Measurements from ENCODE around the gene CFI.

Gene CFI

DNA sequence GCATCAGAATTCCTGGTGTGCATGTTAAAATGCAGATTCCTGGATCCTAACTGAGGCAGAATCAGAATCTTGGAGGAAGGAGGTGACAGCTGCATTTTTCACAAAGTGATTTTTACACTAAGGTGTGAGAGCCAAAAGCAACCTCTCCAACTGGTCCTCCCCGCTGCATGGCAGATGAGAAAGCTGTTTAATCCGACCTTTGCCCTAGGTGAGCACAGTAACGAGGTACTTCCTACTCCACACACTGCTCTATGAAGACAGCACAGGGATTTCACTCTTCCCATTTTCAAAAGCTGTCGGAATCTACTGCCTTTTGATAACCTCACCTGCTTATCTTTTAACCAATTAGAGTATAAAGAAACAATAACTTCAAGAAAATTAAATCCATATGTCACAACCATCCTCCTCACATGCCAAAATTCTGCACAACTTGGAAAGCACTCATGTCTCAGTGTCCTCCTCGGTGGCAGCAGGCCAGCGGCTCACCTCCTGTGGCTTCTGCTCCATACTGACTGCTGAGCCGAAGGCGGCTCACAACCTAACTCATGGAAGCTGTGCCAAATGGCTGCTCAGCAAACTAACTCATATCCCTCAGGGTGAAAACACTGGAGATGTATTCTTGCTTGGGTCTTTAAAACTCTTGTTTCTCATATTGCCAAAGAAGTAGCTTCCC, 102.1 kb downstream of the CFI start:
- in situ Hi-C loops (cut with MboI; ENCODE audit: low sequenced_read_pairs), result no loop called here

DNA sequence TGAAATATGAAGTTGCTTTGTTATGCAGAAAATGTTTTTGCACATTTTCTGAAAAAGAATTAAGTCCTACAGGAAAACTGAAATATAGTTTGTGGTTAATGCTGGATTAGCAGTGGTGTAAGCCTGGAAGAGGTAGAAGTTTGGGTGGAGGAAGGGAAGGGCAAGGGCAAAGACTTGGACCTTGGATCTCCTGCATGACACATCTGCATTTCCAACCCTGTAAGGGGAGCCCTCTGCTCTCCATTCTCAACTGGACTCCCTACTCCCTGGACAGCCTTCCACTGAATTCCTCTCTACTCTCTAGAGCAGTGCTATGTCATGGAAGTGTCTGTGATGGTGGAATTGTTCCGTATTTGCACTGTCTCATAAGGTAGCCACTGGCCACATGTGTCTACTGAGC, 103.1 kb downstream of the CFI start:
- in situ Hi-C loops (cut with MboI; ENCODE audit: low sequenced_read_pairs), result no loop called here

DNA sequence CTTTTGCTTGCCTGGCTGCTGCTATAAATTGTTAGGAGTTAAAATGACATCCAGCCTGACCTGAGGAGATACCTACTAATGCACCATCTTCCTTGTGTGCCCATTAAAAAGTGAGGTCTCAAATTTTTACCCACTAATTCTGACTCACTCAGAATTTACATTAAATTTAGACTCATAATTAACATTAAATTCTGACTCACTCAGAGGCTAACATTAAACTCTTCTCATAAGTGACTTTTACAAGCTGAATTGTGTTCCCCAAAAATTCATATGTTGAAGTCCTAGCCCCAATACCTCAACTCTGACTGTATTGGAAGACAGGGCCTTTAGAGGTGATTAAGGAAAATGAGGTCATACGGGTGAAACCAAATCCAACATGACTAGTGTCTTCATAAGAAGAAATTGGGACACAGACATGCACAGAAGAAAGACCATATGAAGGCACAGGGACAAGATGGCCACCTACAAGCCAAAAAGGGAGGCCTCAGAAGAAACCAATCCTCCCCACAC, 110.3 kb downstream of the CFI start:
- in situ Hi-C loops (cut with MboI; ENCODE audit: low sequenced_read_pairs), result no loop called here

Measured in HL-60/S4 treated with phorbol 12-myristate 13-acetate at 8.2 ng/mL for 4 days and 3 days (cell line).